GM12892 (cell line): ENCODE measurements around the gene ZNF511.

Experiments
- POLR2A ChIP-seq: IDR thresholded peaks from 2 replicates; pipeline ENCODE4 v1.6.1; 2011; ENCODE audit warnings: low read depth, low read length, control low read depth
- POLR2AphosphoS5 ChIP-seq: IDR thresholded peaks from 2 replicates; pipeline ENCODE4 v1.6.1; 2011; ENCODE audit warnings: low read depth, low read length, control low read depth

GRCh38 chr10:133272301-133272963, 36.3 kb upstream of the ZNF511 start:
- TF ChIP-seq POLR2AphosphoS5 (no peak), POLR2A (no peak)
